ENCODE measurements around the gene VSIG4. TPM values are rescaled to one million over a fixed set of nuclear protein-coding genes. Genes with fewer than 3 reads are reported as not detected.

VSIG4 gene
- total RNA-seq, 2 donors from 2014 or later, result 14.5 to 31.5 TPM

GRCh38 chrX:66042307-66043077, 2.6 kb upstream of the VSIG4 start:
- no peaks in the 10 kb centered on the region for H3K4me1 ChIP-seq (replicated peaks)
- H3K4me3 ChIP-seq, result no peak overlapping the region
- WGBS, result 45% methylated on average over 3 of the region's 3 CpGs
- no peaks in the 10 kb centered on the region for H3K36me3 ChIP-seq
- H3K9me3 ChIP-seq, result no peaks in the 10 kb centered on the region
- H3K27ac ChIP-seq, result no peak overlapping the region
- H3K27me3 ChIP-seq (replicated peaks; ENCODE audit: insufficient read depth), result no peaks in the 10 kb centered on the region
- DNase-seq (ENCODE audit: low spot score), result no peak
- intact Hi-C loops (cut with DNase I), result no loop called here
- TF ChIP-seq POLR2AphosphoS5 (IDR thresholded peaks at IDR 0.05), result no peak
- no peak for TF ChIP-seq POLR2A (IDR thresholded peaks at IDR 0.05)
- TF ChIP-seq CTCF (IDR thresholded peaks at IDR 0.05), result no peak

GRCh38 chrX:66038115-66038514, 1.8 kb downstream of the VSIG4 start:
- Histone ChIP-seq H3K27ac (no peak overlapping the region), H3K4me1 (replicated peaks) (no peaks in the 10 kb centered on the region), H3K36me3 (no peaks in the 10 kb centered on the region), H3K27me3 (replicated peaks; ENCODE audit: insufficient read depth) (no peaks in the 10 kb centered on the region), H3K4me3 (no peak overlapping the region), H3K9me3 (no peaks in the 10 kb centered on the region)
- no peak for DNase-seq (ENCODE audit: low spot score)
- WGBS, result 100% methylated on average over 1 of the region's 1 CpG
- intact Hi-C loops (cut with DNase I), result no loop called here
- TF ChIP-seq CTCF (IDR thresholded peaks at IDR 0.05), result no peak
- TF ChIP-seq POLR2AphosphoS5 (IDR thresholded peaks at IDR 0.05), result no peak
- TF ChIP-seq POLR2A (IDR thresholded peaks at IDR 0.05), result no peak

GRCh38 chrX:66036231-66036630, 3.6 kb downstream of the VSIG4 start:
- H3K4me3 ChIP-seq, result no peak overlapping the region
- 81% methylated on average over 1 of the region's 1 CpG for WGBS

GRCh38 chrX:66035667-66036066, 4.2 kb downstream of the VSIG4 start:
- Histone ChIP-seq H3K4me1 (replicated peaks) (no peaks in the 10 kb centered on the region), H3K27ac (no peak overlapping the region), H3K4me3 (no peak overlapping the region), H3K9me3 (no peaks in the 10 kb centered on the region), H3K27me3 (replicated peaks; ENCODE audit: insufficient read depth) (no peaks in the 10 kb centered on the region), H3K36me3 (no peaks in the 10 kb centered on the region)
- no peak for TF ChIP-seq CTCF (IDR thresholded peaks at IDR 0.05)
- TF ChIP-seq POLR2A (IDR thresholded peaks at IDR 0.05), result no peak
- no peak for TF ChIP-seq POLR2AphosphoS5 (IDR thresholded peaks at IDR 0.05)
- DNase-seq (ENCODE audit: low spot score), result no peak
- intact Hi-C loops (cut with DNase I), result no loop called here

More at GRCh38 chrX:66036231-66036630, 3.6 kb downstream of the VSIG4 start:
- H3K27ac ChIP-seq, result no peak overlapping the region
- DNase-seq (ENCODE audit: low spot score), result no peak
- H3K9me3 ChIP-seq, result no peaks in the 10 kb centered on the region
- H3K4me1 ChIP-seq (replicated peaks), result no peaks in the 10 kb centered on the region
- H3K27me3 ChIP-seq (replicated peaks; ENCODE audit: insufficient read depth), result no peaks in the 10 kb centered on the region
- TF ChIP-seq CTCF (IDR thresholded peaks at IDR 0.05) (no peak), POLR2AphosphoS5 (IDR thresholded peaks at IDR 0.05) (no peak), POLR2A (IDR thresholded peaks at IDR 0.05) (no peak)
- intact Hi-C loops (cut with DNase I), result no loop called here
- no peaks in the 10 kb centered on the region for H3K36me3 ChIP-seq
